Osteoblast (primary cell): ENCODE measurements around the gene AMMECR1L. TPM values are rescaled to one million over a fixed set of nuclear protein-coding genes. Genes with fewer than 3 reads are reported as not detected.
"Not testable (repeated sequence)": the region's sequence is repeated elsewhere in the genome, so short reads cannot be mapped to it uniquely, and the experiment has no call there.

Experiments used
- DNase-seq: peaks from one replicate; pipeline ENCODE4 v3.0.0; 2011; ENCODE audit warnings: low spot score, mixed read lengths; ENCODE audit not compliant: insufficient read length; ENCODE audit errors: missing footprints
- H2AFZ ChIP-seq: 2 replicates; pipeline ENCODE4 v1.6.0; 2011; ENCODE audit warnings: mild to moderate bottlenecking, low read length
- H3K27ac ChIP-seq: 2 replicates; pipeline ENCODE4 v1.5.1; 2011; ENCODE audit warnings: mild to moderate bottlenecking, low read depth, low read length, moderate library complexity
- H3K27me3 ChIP-seq: 2 replicates; pipeline ENCODE4 v1.6.0; 2012; ENCODE audit warnings: mild to moderate bottlenecking, control low read depth, inconsistent platforms, low read length, moderate library complexity; ENCODE audit not compliant: insufficient read depth
- H3K36me3 ChIP-seq: 2 replicates; pipeline ENCODE4 v1.5.1; 2011; ENCODE audit warnings: mild to moderate bottlenecking, low read length, control low read depth, moderate library complexity; ENCODE audit not compliant: insufficient read depth
- H3K4me1 ChIP-seq: 2 replicates; pipeline ENCODE4 v1.5.1; 2011; ENCODE audit warnings: mild to moderate bottlenecking, low read length, control low read depth, moderate library complexity; ENCODE audit not compliant: insufficient read depth
- H3K4me2 ChIP-seq: 2 replicates; pipeline ENCODE4 v1.6.0; 2011; ENCODE audit warnings: mild to moderate bottlenecking, low read length; ENCODE audit not compliant: insufficient read depth
- H3K4me3 ChIP-seq: fragments of 200-600 bp; sonication (generic); 3 replicates; pipeline ENCODE4 v1.5.1; 2012; ENCODE audit warnings: mild to moderate bottlenecking, low read length, inconsistent platforms; ENCODE audit not compliant: insufficient read depth
- H3K79me2 ChIP-seq: 2 replicates; pipeline ENCODE4 v1.6.0; 2012; ENCODE audit warnings: mild to moderate bottlenecking, low read length, control low read depth, inconsistent platforms; ENCODE audit not compliant: insufficient read depth
- H3K9me3 ChIP-seq: 2 replicates; pipeline ENCODE4 v1.5.1; 2011; ENCODE audit warnings: low read depth, low read length, control low read depth
- H4K20me1 ChIP-seq: 2 replicates; pipeline ENCODE4 v1.6.0; 2012; ENCODE audit warnings: mild to moderate bottlenecking, low read length, control low read depth; ENCODE audit not compliant: insufficient read depth
- CTCF ChIP-seq: IDR thresholded peaks from 2 replicates; pipeline ENCODE4 v1.5.1; 2011; ENCODE audit warnings: mild to moderate bottlenecking, low read depth, low read length, moderate library complexity; ENCODE audit errors: extremely low read depth
- total RNA-seq: library from RNA; depleted of rRNA; stranded (reverse); fragments of >200 nt; gene quantifications from 2 replicates; pipeline ENCODE4 v1.2.3, GENCODE V29; 2012

AMMECR1L gene
- 15.0 and 15.6 TPM in 2 replicates for total RNA-seq

DNA sequence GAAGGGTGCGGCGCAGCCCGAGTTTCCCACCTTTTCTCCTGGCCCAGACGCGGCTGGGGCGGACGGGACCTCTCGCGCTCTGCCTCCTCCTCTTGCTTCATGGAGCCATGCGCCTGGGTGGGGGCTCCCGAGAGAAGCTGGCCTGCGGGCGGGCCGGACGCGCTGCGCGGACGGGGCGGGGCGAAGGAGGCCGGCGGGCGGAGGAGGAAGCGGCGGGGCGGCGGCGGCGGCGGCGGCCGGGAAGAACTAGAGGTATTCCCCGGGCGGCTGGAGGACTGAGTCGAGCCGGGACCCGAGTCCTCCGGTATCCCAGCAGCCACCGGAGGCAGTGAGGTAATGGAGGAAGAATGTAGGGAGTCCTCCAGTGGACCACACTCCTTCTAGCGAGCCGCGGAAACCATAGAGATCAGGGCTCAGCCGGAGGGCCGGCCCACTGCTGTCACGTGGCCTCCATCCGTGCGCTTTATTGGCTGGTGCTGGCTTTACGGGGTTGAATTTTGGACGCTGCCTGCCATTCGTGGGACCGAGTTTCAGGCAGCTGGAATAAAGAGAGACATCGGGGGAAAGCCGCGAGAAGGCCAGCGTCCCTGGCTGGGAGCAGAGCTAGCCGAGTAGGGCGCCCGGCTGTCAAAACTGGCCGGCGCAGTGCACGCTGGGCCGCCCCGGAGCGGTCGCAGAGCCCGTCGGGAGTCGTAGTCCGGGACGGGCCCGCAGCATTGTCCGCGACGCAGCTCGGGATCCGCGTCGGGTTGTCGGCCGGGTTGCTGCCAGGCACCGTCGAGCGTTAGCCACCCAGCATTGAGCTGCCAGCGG is at the start of gene AMMECR1L:
Gene AMMECR1L, minus strand, starts transcription at position 177 of the 813 bp plus-strand sequence. CDS start 11,722 bp downstream, outside the sequence.
- H3K4me3 ChIP-seq = peak within 1 kb of the TSS; percentile 76
- H3K9me3 ChIP-seq, H3K27me3 ChIP-seq: not testable (repeated sequence)
- H3K79me2 ChIP-seq = peaks cover 52% of the 10 kb centered on the region
- peak; percentile 79 for DNase-seq
- H3K27ac ChIP-seq = peak within 1 kb of the TSS; percentile 96
- peaks cover 25% of the 10 kb centered on the region for H3K36me3 ChIP-seq
- H3K4me2 ChIP-seq = peak within 1 kb of the TSS; percentile 92
- peak within 1 kb of the TSS; percentile 67 for H2AFZ ChIP-seq
- H4K20me1 ChIP-seq = peaks cover 20% of the 10 kb centered on the region
- peaks cover 21% of the 10 kb centered on the region for H3K4me1 ChIP-seq

- H2AFZ ChIP-seq = no peak overlapping the region
- no peaks in the 10 kb centered on the region for H4K20me1 ChIP-seq
- H3K4me1 ChIP-seq = peaks cover 5% of the 10 kb centered on the region
- no peak for DNase-seq
- no peaks in the 10 kb centered on the region for H3K36me3 ChIP-seq
- no peak overlapping the region for H3K27ac ChIP-seq
- no peak overlapping the region for H3K4me2 ChIP-seq
- H3K79me2 ChIP-seq = no peaks in the 10 kb centered on the region
- H3K9me3 ChIP-seq = no peaks in the 10 kb centered on the region
- no peak for TF ChIP-seq CTCF
- H3K4me3 ChIP-seq = no peak overlapping the region
- no peaks in the 10 kb centered on the region for H3K27me3 ChIP-seq
Observed at GRCh38 chr2:127935337-127935736, 49.6 kb upstream of the AMMECR1L start.

DNA sequence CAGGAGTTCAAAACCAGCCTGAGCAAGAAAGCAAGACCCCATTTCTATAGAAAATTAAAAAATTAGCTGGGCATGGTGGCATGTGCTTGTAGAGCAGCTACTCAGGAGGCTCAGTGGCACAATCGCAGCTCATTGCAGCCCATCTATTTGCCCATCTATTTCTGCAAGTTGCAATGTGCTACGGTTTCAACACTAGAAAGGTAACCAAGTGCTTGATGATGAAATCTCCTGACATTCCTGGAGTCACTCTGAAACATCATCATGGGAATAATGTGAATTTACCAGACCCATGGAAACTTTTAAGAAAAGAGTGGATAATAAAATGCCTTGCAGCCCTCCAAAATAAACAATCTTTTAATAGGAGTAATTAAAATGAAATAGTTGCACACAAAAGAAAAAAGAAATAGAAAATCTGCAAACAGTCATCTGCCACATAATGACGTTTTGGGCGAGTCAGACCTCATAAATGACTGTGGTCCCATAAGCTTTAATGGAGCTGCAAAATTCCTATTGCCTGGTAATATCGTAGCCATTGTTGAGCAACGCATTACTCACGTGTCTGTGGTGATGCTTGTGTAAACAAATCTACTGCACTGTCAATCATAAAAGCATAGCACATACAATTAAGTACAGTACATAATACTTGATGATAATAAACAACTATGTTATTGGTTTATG is 46.6 kb upstream of the AMMECR1L start:
- Histone ChIP-seq H3K9me3 (no peaks in the 10 kb centered on the region), H3K4me1 (peaks cover 5% of the 10 kb centered on the region), H3K4me2 (no peak overlapping the region), H3K4me3 (no peak overlapping the region), H3K27ac (no peak overlapping the region), H3K27me3 (no peaks in the 10 kb centered on the region), H4K20me1 (no peaks in the 10 kb centered on the region), H2AFZ (no peak overlapping the region), H3K79me2 (no peaks in the 10 kb centered on the region), H3K36me3 (no peaks in the 10 kb centered on the region)
- DNase-seq = peak; percentile 76
- no peak for TF ChIP-seq CTCF

DNA sequence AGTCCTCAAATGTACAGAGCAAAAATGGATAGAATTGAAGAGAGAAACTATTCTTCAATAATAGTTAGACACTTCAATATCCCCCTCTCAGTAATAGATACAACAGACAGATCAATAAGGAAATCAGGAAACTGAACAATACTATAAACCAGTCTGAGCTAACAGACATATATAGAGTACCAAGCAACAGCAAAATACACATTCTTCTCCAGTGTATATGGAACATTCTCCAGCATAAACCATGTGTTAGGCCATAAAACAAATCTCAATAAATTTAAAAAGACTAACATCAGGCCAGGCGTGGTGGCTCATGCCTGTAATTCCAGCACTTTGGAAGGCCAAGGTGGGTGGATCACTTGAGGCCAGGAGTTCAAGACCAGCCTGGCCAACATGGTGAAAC is 43.7 kb upstream of the AMMECR1L start:
- H3K36me3 ChIP-seq = no peaks in the 10 kb centered on the region

More for the DNA sequence above, 43.7 kb upstream of the AMMECR1L start:
- H2AFZ ChIP-seq = no peak overlapping the region
- H3K4me1 ChIP-seq = peaks cover 5% of the 10 kb centered on the region
- no peak for DNase-seq
- H3K4me3 ChIP-seq = no peak overlapping the region
- no peak overlapping the region for H3K27ac ChIP-seq
- no peaks in the 10 kb centered on the region for H3K79me2 ChIP-seq
- H3K27me3 ChIP-seq = no peaks in the 10 kb centered on the region
- no peaks in the 10 kb centered on the region for H3K9me3 ChIP-seq
- no peak overlapping the region for H3K4me2 ChIP-seq
- no peaks in the 10 kb centered on the region for H4K20me1 ChIP-seq
- TF ChIP-seq CTCF = no peak
